ENCODE results near the gene PERM1. TPM values are rescaled to one million over a fixed set of nuclear protein-coding genes. Genes with fewer than 3 reads are reported as not detected.
"Not testable (repeated sequence)": the region's sequence is repeated elsewhere in the genome, so short reads cannot be mapped to it uniquely, and the experiment has no call there.

Gene PERM1
- total RNA-seq, 2 experiments from 2014 or later = not detected

- H3K36me3 Mint-ChIP-seq (ENCODE audit: low read depth) = no peaks in the 10 kb centered on the region
- H3K27ac Mint-ChIP-seq = no peak overlapping the region
- peak; percentile 81 for DNase-seq
- H3K4me1 Mint-ChIP-seq (ENCODE audit: low read depth) = peaks cover 19% of the 10 kb centered on the region
- intact Hi-C loops (cut with micrococcal nuclease) = no loop called here
- no peaks in the 10 kb centered on the region for H3K9me3 Mint-ChIP-seq
- CTCF ChIA-PET = interaction anchor here (0.6 to 3.4 kb wide), 11 partner anchors 12 to 232 kb away, joined by 3 to 17 read pairs (median 4); no protein-coding TSS in a partner anchor
- peak; percentile 79 for ATAC-seq
- peak; percentile 48 for TF ChIP-seq CTCF (IDR thresholded peaks at IDR 0.05)
- peak overlapping the region; percentile 66 for H3K4me3 Mint-ChIP-seq
- H3K27me3 Mint-ChIP-seq = no peaks in the 10 kb centered on the region
- POLR2A ChIA-PET = interaction anchor here (1.0 to 1.3 kb wide), 3 partner anchors 42 to 212 kb away, joined by 3 to 4 read pairs (median 3); no protein-coding TSS in a partner anchor
Observed at GRCh38 chr1:1019122-1019999, 37.5 kb upstream of the PERM1 start.

- H3K27me3 Mint-ChIP-seq; H3K27ac Mint-ChIP-seq; H3K9me3 Mint-ChIP-seq; H3K36me3 Mint-ChIP-seq (ENCODE audit: low read depth); intact Hi-C loops (cut with micrococcal nuclease); ATAC-seq; H3K4me3 Mint-ChIP-seq; DNase-seq: not testable (repeated sequence)
- H3K4me1 Mint-ChIP-seq (ENCODE audit: low read depth) = peaks cover 26% of the 10 kb centered on the region
- ChIA-PET CTCF (interaction anchor here (1.2 to 2.7 kb wide), 6 partner anchors 11 to 104 kb away, joined by 3 to 17 read pairs (median 12); no protein-coding TSS in a partner anchor), POLR2A (interaction anchor here (1.2 kb wide), 1 partner anchor 43 kb away, joined by 3 read pairs; no protein-coding TSS in a partner anchor)
Observed at GRCh38 chr1:1018321-1018685, 36.4 kb upstream of the PERM1 start.

- H3K9me3 Mint-ChIP-seq; intact Hi-C loops (cut with micrococcal nuclease); H3K27me3 Mint-ChIP-seq; H3K36me3 Mint-ChIP-seq (ENCODE audit: low read depth); H3K4me3 Mint-ChIP-seq; ATAC-seq: not testable (repeated sequence)
- Mint-ChIP-seq H3K4me1 (ENCODE audit: low read depth) (peaks cover 29% of the 10 kb centered on the region), H3K27ac (peak overlapping the region; percentile 34)
- CTCF ChIA-PET = interaction anchor here (0.7 to 2.7 kb wide), 6 partner anchors 15 to 488 kb away, joined by 3 to 17 read pairs (median 12); no protein-coding TSS in a partner anchor
- POLR2A ChIA-PET = interaction anchor here (0.7 to 1.4 kb wide), 3 partner anchors 14 to 44 kb away, joined by 3 read pairs; no protein-coding TSS in a partner anchor
- peak; percentile 55 for DNase-seq
Observed at GRCh38 chr1:1017397-1018320, 35.8 kb upstream of the PERM1 start.

GRCh38 chr1:1014799-1015681 lies 33.1 kb upstream of the PERM1 start:
- intact Hi-C loops (cut with micrococcal nuclease) = no loop called here
- Mint-ChIP-seq H3K9me3 (peaks cover 3% of the 10 kb centered on the region), H3K4me3 (peak overlapping the region; percentile 93)

More at GRCh38 chr1:1014799-1015681, 33.1 kb upstream of the PERM1 start:
- ChIA-PET POLR2A (interaction anchor here (0.6 to 2.5 kb wide), 5 partner anchors 8 to 236 kb away, joined by 3 to 13 read pairs (median 4); no protein-coding TSS in a partner anchor), CTCF (interaction anchor here (1.1 to 3.5 kb wide), 5 partner anchors 13 to 49 kb away, joined by 3 to 37 read pairs (median 12); partner anchors contain the start of gene PERM1)
- peak overlapping the region; percentile 86 for H3K27ac Mint-ChIP-seq
- H3K27me3 Mint-ChIP-seq = no peaks in the 10 kb centered on the region
- peaks cover 5% of the 10 kb centered on the region for H3K36me3 Mint-ChIP-seq (ENCODE audit: low read depth)
- peaks cover 30% of the 10 kb centered on the region for H3K4me1 Mint-ChIP-seq (ENCODE audit: low read depth)
- ATAC-seq (no peak), DNase-seq (peak; percentile 56)
- TF ChIP-seq CTCF (IDR thresholded peaks at IDR 0.05) = peak; percentile 42
